Natural killer cell (primary cell): ENCODE measurements around the gene VASH2. TPM values are rescaled to one million over a fixed set of nuclear protein-coding genes. Genes with fewer than 3 reads are reported as not detected.

Experiments used
- ATAC-seq, 3 donors: fragments of 150-1000 bp in 2 of 3; fragments of 200-7000 bp in 1 of 3; cut with Tn5 transposase; 1 replicate in 1 of 3; 2 replicates in 2 of 3; pipeline ENCODE4 v1.10.0; 2021; ENCODE audit warnings: mild to moderate bottlenecking in 2 of 3, moderate library complexity in 2 of 3
- DNase-seq, 2 donors: peaks; one replicate each; pipeline versions ENCODE4 v3.0.0 to v3.0.0-alpha.2; 2013 to 2021; ENCODE audit warnings: mixed read lengths in 1 of 2
- H3K27ac ChIP-seq: one replicate; pipeline ENCODE4 v1.5.1; 2013; ENCODE audit warnings: mild to moderate bottlenecking, low read length
- H3K27me3 ChIP-seq: one replicate; pipeline ENCODE4 v1.6.1; 2013; ENCODE audit warnings: low read length; ENCODE audit not compliant: control insufficient read depth, insufficient read depth
- H3K36me3 ChIP-seq: one replicate; pipeline ENCODE4 v1.6.1; 2013; ENCODE audit warnings: low read length; ENCODE audit not compliant: control insufficient read depth, insufficient read depth
- H3K4me1 ChIP-seq: one replicate; pipeline ENCODE4 v1.6.1; 2013; ENCODE audit warnings: low read length; ENCODE audit not compliant: control insufficient read depth, insufficient read depth
- H3K4me3 ChIP-seq: one replicate; pipeline ENCODE4 v1.5.1; 2013; ENCODE audit warnings: low read length
- H3K9me3 ChIP-seq: one replicate; pipeline ENCODE4 v1.6.1; 2013; ENCODE audit warnings: low read length; ENCODE audit not compliant: control insufficient read depth, insufficient read depth
- H3K27ac Mint-ChIP-seq, 2 donors: one replicate each; pipeline ENCODE4 v1.8.0; 2022; ENCODE audit warnings: mild to moderate bottlenecking in 2 of 2, mixed read lengths in 2 of 2, moderate library complexity in 1 of 2
- H3K27me3 Mint-ChIP-seq, 2 donors: one replicate each; pipeline ENCODE4 v1.8.0; 2022; ENCODE audit warnings: low read depth in 2 of 2, mixed read lengths in 2 of 2
- H3K36me3 Mint-ChIP-seq: one replicate; pipeline ENCODE4 v1.8.0; 2022; ENCODE audit warnings: mixed read lengths
- H3K4me1 Mint-ChIP-seq, 2 donors: one replicate each; pipeline ENCODE4 v1.8.0; 2022; ENCODE audit warnings: mixed read lengths in 2 of 2
- H3K4me3 Mint-ChIP-seq: one replicate; pipeline ENCODE4 v1.8.0; 2022; ENCODE audit warnings: mild to moderate bottlenecking, moderate library complexity, mixed read lengths
- H3K9me3 Mint-ChIP-seq, 2 donors: one replicate each; pipeline ENCODE4 v1.8.0; 2022; ENCODE audit warnings: mixed read lengths in 2 of 2
- CTCF ChIP-seq: fragments of 200-600 bp; IDR thresholded peaks from one replicate; pipeline ENCODE4 v1.8.0; 2022; ENCODE audit warnings: antibody characterized with exemption
- WGBS: methylation state at CpG from one replicate; pipeline ENCODE4 v1.1.7; 2013; ENCODE audit warnings: missing lambda C conversion rate; ENCODE audit not compliant: insufficient coverage; 5-methylcytosine and 5-hydroxymethylcytosine counted together
- intact Hi-C: fragments of 100-400 bp; cut with micrococcal nuclease; formaldehyde crosslinking; loops from one replicate; pipeline ENCODE4 v1.14.2; 2022
- total RNA-seq, 4 donors: library from RNA; stranded (reverse); fragments of 120-200 nt in 1 of 4; gene quantifications; one replicate each; pipeline versions ENCODE4 v1.2.3 to v1.2.4, GENCODE V29; 2013 to 2022

VASH2 gene
- total RNA-seq, 3 donors from 2014 or later (not counting 1 experiment from before 2014, with no cell fraction given), result not detected

DNA sequence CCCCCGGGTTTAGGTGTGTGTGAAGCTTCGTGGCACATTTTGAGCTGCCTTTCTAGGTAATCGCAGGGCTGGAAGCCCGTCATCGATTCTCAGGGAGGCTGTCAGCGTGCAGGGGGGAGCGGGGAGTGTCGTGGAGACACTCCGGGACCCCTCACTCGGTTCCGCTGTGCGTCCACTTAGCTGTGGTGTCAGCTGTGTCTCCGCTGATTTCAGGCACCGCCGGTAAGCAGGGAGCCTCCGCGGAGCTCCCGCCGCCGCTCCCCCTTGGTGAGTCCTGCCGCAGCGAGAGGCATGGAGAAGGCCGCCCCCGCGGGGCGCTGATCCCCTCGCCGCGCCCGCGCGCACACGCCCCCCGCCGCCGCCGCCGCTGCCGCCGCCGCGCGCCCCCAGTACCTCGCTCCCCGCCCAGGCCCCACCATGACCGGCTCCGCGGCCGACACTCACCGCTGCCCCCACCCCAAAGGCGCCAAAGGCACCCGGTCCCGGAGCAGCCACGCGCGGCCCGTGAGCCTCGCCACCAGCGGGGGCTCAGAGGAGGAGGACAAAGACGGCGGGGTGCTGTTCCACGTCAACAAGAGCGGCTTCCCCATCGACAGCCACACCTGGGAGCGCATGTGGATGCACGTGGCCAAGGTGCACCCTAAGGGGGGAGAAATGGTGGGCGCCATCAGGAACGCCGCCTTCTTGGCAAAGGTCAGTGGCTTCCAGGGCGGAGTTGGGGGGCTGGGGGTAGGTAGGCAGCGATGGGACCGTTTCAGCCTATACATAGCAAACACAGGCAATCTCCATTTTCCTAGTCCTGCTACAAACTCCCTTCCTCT lies 995 bp downstream of the VASH2 start:
- peaks cover 51 to 59% of the 10 kb centered on the region in 2 donors for H3K27me3 Mint-ChIP-seq
- peak overlapping the region; percentile 72 for H3K4me3 Mint-ChIP-seq
- H3K27ac ChIP-seq, result no peak overlapping the region
- no peak for TF ChIP-seq CTCF
- peaks cover 5 to 15% of the 10 kb centered on the region in 2 donors for H3K4me1 Mint-ChIP-seq
- peaks cover 18% of the 10 kb centered on the region for H3K4me1 ChIP-seq
- H3K27ac Mint-ChIP-seq, result no peak overlapping the region
- H3K4me3 ChIP-seq, result peak overlapping the region; percentile 33
- 11% methylated on average over 69 of the region's 72 CpGs for WGBS
- intact Hi-C loops, result no loop called here
- ATAC-seq (no peak), DNase-seq (no peak)
- no peaks in the 10 kb centered on the region for H3K36me3 ChIP-seq
- no peaks in the 10 kb centered on the region for H3K36me3 Mint-ChIP-seq
- no peaks in the 10 kb centered on the region for H3K9me3 Mint-ChIP-seq
- peaks cover 22% of the 10 kb centered on the region for H3K27me3 ChIP-seq
- no peaks in the 10 kb centered on the region for H3K9me3 ChIP-seq

- TF ChIP-seq CTCF, result no peak
- no peaks in the 10 kb centered on the region for H3K9me3 ChIP-seq
- WGBS, result 88% methylated on average over 2 of the region's 4 CpGs
- no peaks in the 10 kb centered on the region for H3K36me3 ChIP-seq
- Mint-ChIP-seq H3K27me3 (peaks cover 51 to 62% of the 10 kb centered on the region in 2 donors), H3K36me3 (no peaks in the 10 kb centered on the region), H3K4me1 (peaks cover 5 to 15% of the 10 kb centered on the region in 2 donors), H3K9me3 (no peaks in the 10 kb centered on the region), H3K27ac (no peak overlapping the region), H3K4me3 (peak overlapping the region; percentile 74)
- no peak overlapping the region for H3K27ac ChIP-seq
- no peak for ATAC-seq
- intact Hi-C loops, result no loop called here
- DNase-seq, result no peak
- peaks cover 22% of the 10 kb centered on the region for H3K27me3 ChIP-seq
- H3K4me3 ChIP-seq, result no peak overlapping the region
- H3K4me1 ChIP-seq, result peaks cover 19% of the 10 kb centered on the region
Measured at GRCh38 chr1:212951947-212952640, 1.8 kb downstream of the VASH2 start.

DNA sequence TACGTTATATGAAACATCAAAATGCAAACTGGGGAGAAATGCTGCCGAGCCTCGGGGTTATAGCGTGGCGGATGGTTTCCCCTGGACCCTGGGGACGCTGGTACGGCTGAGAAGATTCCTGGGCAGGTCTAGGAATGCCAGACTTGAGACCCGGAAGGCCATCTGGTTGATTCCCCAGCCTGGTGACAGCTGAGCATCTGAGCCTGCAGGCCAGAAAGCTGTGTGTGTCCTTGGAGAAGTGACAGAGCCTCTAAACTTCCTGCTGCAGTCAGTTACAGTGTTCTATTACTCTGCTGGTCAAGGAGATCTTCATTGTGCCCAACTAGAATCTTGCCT lies 2.3 kb downstream of the VASH2 start:
- Histone ChIP-seq H3K9me3 (no peaks in the 10 kb centered on the region), H3K4me3 (no peak overlapping the region), H3K36me3 (no peaks in the 10 kb centered on the region), H3K4me1 (peaks cover 19% of the 10 kb centered on the region), H3K27ac (no peak overlapping the region), H3K27me3 (peaks cover 22% of the 10 kb centered on the region)
- H3K27me3 Mint-ChIP-seq, result peaks cover 51 to 64% of the 10 kb centered on the region in 2 donors
- no peak overlapping the region for H3K27ac Mint-ChIP-seq
- no peak overlapping the region for H3K4me3 Mint-ChIP-seq
- no peaks in the 10 kb centered on the region for H3K9me3 Mint-ChIP-seq
- no peak for ATAC-seq
- no peaks in the 10 kb centered on the region for H3K36me3 Mint-ChIP-seq
- intact Hi-C loops, result no loop called here
- peaks cover 5 to 15% of the 10 kb centered on the region in 2 donors for H3K4me1 Mint-ChIP-seq
- no peak for DNase-seq
- 92% methylated on average over 8 of the region's 8 CpGs for WGBS
- TF ChIP-seq CTCF, result no peak
